ENCODE results near the gene OMP.

GRCh38 chr11:77074626-77075221 lies 27.9 kb upstream of the OMP start:
- TF ChIP-seq, protein P1, sequence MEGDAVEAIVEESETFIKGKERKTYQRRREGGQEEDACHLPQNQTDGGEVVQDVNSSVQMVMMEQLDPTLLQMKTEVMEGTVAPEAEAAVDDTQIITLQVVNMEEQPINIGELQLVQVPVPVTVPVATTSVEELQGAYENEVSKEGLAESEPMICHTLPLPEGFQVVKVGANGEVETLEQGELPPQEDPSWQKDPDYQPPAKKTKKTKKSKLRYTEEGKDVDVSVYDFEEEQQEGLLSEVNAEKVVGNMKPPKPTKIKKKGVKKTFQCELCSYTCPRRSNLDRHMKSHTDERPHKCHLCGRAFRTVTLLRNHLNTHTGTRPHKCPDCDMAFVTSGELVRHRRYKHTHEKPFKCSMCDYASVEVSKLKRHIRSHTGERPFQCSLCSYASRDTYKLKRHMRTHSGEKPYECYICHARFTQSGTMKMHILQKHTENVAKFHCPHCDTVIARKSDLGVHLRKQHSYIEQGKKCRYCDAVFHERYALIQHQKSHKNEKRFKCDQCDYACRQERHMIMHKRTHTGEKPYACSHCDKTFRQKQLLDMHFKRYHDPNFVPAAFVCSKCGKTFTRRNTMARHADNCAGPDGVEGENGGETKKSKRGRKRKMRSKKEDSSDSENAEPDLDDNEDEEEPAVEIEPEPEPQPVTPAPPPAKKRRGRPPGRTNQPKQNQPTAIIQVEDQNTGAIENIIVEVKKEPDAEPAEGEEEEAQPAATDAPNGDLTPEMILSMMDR (IDR thresholded peaks at IDR 0.05): no peak
- TF ChIP-seq EP300 (IDR thresholded peaks at IDR 0.05): no peak
- no peak for TF ChIP-seq POLR2A (IDR thresholded peaks at IDR 0.05; ENCODE audit: low read depth)
